DND-41 (cell line): ENCODE measurements around the gene AGAP1.

Experiments
- ATAC-seq: fragments of 200-7000 bp; cut with Tn5 transposase; 3 replicates; pipeline ENCODE4 v1.9.1; 2021; ENCODE audit warnings: low read depth; ENCODE audit not compliant: insufficient read depth
- DNase-seq: peaks from one replicate; pipeline ENCODE4 v3.0.0-alpha.2; 2020
- H2AFZ ChIP-seq: 2 replicates; pipeline ENCODE4 v1.6.0; 2012; ENCODE audit warnings: low read depth, low read length
- H3K27ac ChIP-seq: 2 replicates; pipeline ENCODE4 v1.5.1; 2012; ENCODE audit warnings: low read length, inconsistent platforms
- H3K27me3 ChIP-seq: fragments of 200-600 bp; sonication (generic); 2 replicates; pipeline ENCODE4 v1.6.0; 2012; ENCODE audit warnings: low read length, mild to moderate bottlenecking, inconsistent platforms; ENCODE audit not compliant: insufficient read depth, poor library complexity
- H3K36me3 ChIP-seq: 2 replicates; pipeline ENCODE4 v1.5.1; 2012; ENCODE audit warnings: low read length, inconsistent platforms; ENCODE audit not compliant: insufficient read depth
- H3K4me1 ChIP-seq: 2 replicates; pipeline ENCODE4 v1.5.1; 2012; ENCODE audit warnings: mild to moderate bottlenecking, low read length; ENCODE audit not compliant: insufficient read depth
- H3K4me2 ChIP-seq: 2 replicates; pipeline ENCODE4 v1.6.0; 2012; ENCODE audit warnings: mild to moderate bottlenecking, moderate library complexity, low read length, inconsistent platforms; ENCODE audit not compliant: insufficient read depth
- H3K4me3 ChIP-seq, 2 experiments: fragments of 200-600 bp in 1 of 2; shearing (Covaris generic) in 1 of 2; 2 replicates each; pipeline ENCODE4 v1.5.1; 2012 to 2016; ENCODE audit warnings: inconsistent platforms in 2 of 2, low read length in 2 of 2, mild to moderate bottlenecking in 2 of 2, low read depth in 1 of 2, moderate library complexity in 1 of 2
- H3K79me2 ChIP-seq: 2 replicates; pipeline ENCODE4 v1.6.0; 2012; ENCODE audit warnings: low read length, inconsistent platforms; ENCODE audit not compliant: insufficient read depth
- H3K9ac ChIP-seq: 2 replicates; pipeline ENCODE4 v1.6.0; 2012; ENCODE audit warnings: low read depth, mild to moderate bottlenecking, inconsistent platforms, low read length, moderate library complexity
- H3K9me3 ChIP-seq: 2 replicates; pipeline ENCODE4 v1.5.1; 2012; ENCODE audit warnings: low read length, moderate library complexity, mild to moderate bottlenecking, inconsistent platforms; ENCODE audit not compliant: insufficient read depth, severe bottlenecking
- H4K20me1 ChIP-seq: 2 replicates; pipeline ENCODE4 v1.6.0; 2012; ENCODE audit warnings: low read length; ENCODE audit not compliant: insufficient read depth
- CTCF ChIP-seq: IDR thresholded peaks from 2 replicates; pipeline ENCODE4 v1.5.1; 2012; ENCODE audit warnings: borderline replicate concordance, low read length, moderate library complexity, mild to moderate bottlenecking; ENCODE audit not compliant: poor library complexity, severe bottlenecking; ENCODE audit errors: extremely low read depth
- EZH2 ChIP-seq: IDR thresholded peaks from 3 replicates; pipeline ENCODE4 v1.6.1; 2012; ENCODE audit warnings: borderline replicate concordance, low read depth, mild to moderate bottlenecking, moderate library complexity, low read length, inconsistent platforms; ENCODE audit not compliant: severe bottlenecking

AGAP1 gene

GRCh38 chr2:236075802-236076201, 582.0 kb downstream of the AGAP1 start:
- DNase-seq: no peak
- no peak for TF ChIP-seq EZH2
- no peak for TF ChIP-seq CTCF
- Histone ChIP-seq H3K9ac (no peak overlapping the region), H3K4me3 (no peak overlapping the region), H3K4me1 (no peaks in the 10 kb centered on the region), H3K27me3 (no peaks in the 10 kb centered on the region), H3K4me2 (no peak overlapping the region), H2AFZ (no peak overlapping the region), H3K9me3 (no peaks in the 10 kb centered on the region), H3K79me2 (no peaks in the 10 kb centered on the region), H3K27ac (no peak overlapping the region), H3K36me3 (no peaks in the 10 kb centered on the region), H4K20me1 (peaks cover 5% of the 10 kb centered on the region; the same call in 1 of the 2 replicates)
- no peak for ATAC-seq

- H3K9me3 ChIP-seq: no peaks in the 10 kb centered on the region
- H4K20me1 ChIP-seq: peaks cover 5% of the 10 kb centered on the region; the same call in 1 of the 2 replicates
- no peak overlapping the region for H3K4me2 ChIP-seq
- H3K36me3 ChIP-seq: no peaks in the 10 kb centered on the region
- no peak overlapping the region for H3K27ac ChIP-seq
- no peak for TF ChIP-seq CTCF
- TF ChIP-seq EZH2: no peak
- no peaks in the 10 kb centered on the region for H3K27me3 ChIP-seq
- H2AFZ ChIP-seq: no peak overlapping the region
- H3K4me1 ChIP-seq: no peaks in the 10 kb centered on the region
- ATAC-seq: no peak
- no peak for DNase-seq
- no peak overlapping the region for H3K9ac ChIP-seq
- H3K79me2 ChIP-seq: no peaks in the 10 kb centered on the region
- no peak overlapping the region for H3K4me3 ChIP-seq
These were observed 584.7 kb downstream of the AGAP1 start for GRCh38 chr2:236078297-236079255.

GRCh38 chr2:236080412-236080811, 586.6 kb downstream of the AGAP1 start:
- DNase-seq: no peak
- Histone ChIP-seq H3K27ac (no peak overlapping the region), H3K4me1 (no peaks in the 10 kb centered on the region), H3K36me3 (no peaks in the 10 kb centered on the region), H3K4me3 (no peak overlapping the region), H3K4me2 (no peak overlapping the region), H3K79me2 (no peaks in the 10 kb centered on the region), H3K9ac (no peak overlapping the region), H3K9me3 (no peaks in the 10 kb centered on the region), H4K20me1 (no peaks in the 10 kb centered on the region; the same call in 1 of the 2 replicates), H3K27me3 (no peaks in the 10 kb centered on the region), H2AFZ (no peak overlapping the region)
- ATAC-seq: no peak
- TF ChIP-seq EZH2: no peak
- no peak for TF ChIP-seq CTCF
